Heart right ventricle (tissue), 16 donors: ENCODE data around the gene BAZ1B. TPM values are rescaled to one million over a fixed set of nuclear protein-coding genes. Genes with fewer than 3 reads are reported as not detected.
"Not testable (repeated sequence)": the region's sequence is repeated elsewhere in the genome, so short reads cannot be mapped to it uniquely, and the experiment has no call there.

Experiments used
- ATAC-seq, 8 donors: fragments of 200-7000 bp; cut with Tn5 transposase; one replicate each; pipeline ENCODE4 v1.9.1; 2020; ENCODE audit warnings: mild to moderate bottlenecking in 8 of 8, moderate library complexity in 8 of 8, moderate number of reproducible peaks in 1 of 8
- DNase-seq, 2 donors: peaks; one replicate each; pipeline ENCODE4 v3.0.0-alpha.2; 2020
- H3K27ac ChIP-seq, 10 donors: fragments of 200-600 bp; sonication (generic) in 2 of 10; one replicate each; pipeline versions ENCODE4 v1.5.0 to v1.8.0; 2020 to 2022; ENCODE audit warnings: mild to moderate bottlenecking in 3 of 10
- H3K27me3 ChIP-seq, 7 donors: fragments of 200-600 bp; one replicate each; pipeline ENCODE4 v1.8.0; 2021 to 2022; ENCODE audit warnings: mild to moderate bottlenecking in 2 of 7
- H3K36me3 ChIP-seq, 9 donors: fragments of 200-600 bp; sonication (generic) in 1 of 9; one replicate each; pipeline versions ENCODE4 v1.5.0 to v1.8.0; 2020 to 2022; ENCODE audit warnings: mild to moderate bottlenecking in 2 of 9
- H3K4me1 ChIP-seq, 9 donors: fragments of 200-600 bp; sonication (generic) in 1 of 9; one replicate each; pipeline versions ENCODE4 v1.5.0 to v1.8.0; 2020 to 2022; ENCODE audit warnings: mild to moderate bottlenecking in 4 of 9
- H3K4me3 ChIP-seq, 10 donors: fragments of 200-600 bp; sonication (generic) in 2 of 10; one replicate each; pipeline versions ENCODE4 v1.5.0 to v1.8.0; 2020 to 2022; ENCODE audit warnings: mild to moderate bottlenecking in 7 of 10, moderate library complexity in 2 of 10
- H3K9me3 ChIP-seq, 11 donors: fragments of 200-600 bp in 10 of 11; sonication (generic) in 2 of 11; one replicate each; pipeline versions ENCODE4 v1.5.0 to v1.8.0; 2013 to 2022; ENCODE audit warnings: mild to moderate bottlenecking in 2 of 11, control low read depth in 1 of 11, moderate library complexity in 1 of 11
- WGBS, 2 donors: extraction: QIAGEN DNeasy Blood & Tissue Kit; methylation state at CpG; one replicate each; pipeline ENCODE4 v1.1.7; 2013; ENCODE audit warnings: inconsistent platforms in 1 of 2; 5-methylcytosine and 5-hydroxymethylcytosine counted together
- intact Hi-C, 10 donors: fragments of 100-400 bp; cut with DNase I; formaldehyde crosslinking; loops; one replicate each; pipeline versions ENCODE4 v1.11.1 to v1.14.2; 2022
- polyA plus RNA-seq, 2 donors: library from polyadenylated mRNA; stranded (reverse); fragments of 200-250 nt; gene quantifications; one replicate each; pipeline ENCODE4 v1.2.3, GENCODE V29; 2013
- total RNA-seq, 10 donors: library from RNA; stranded (reverse); fragmentation: NEBNext Ultra II Directional in 3 of 10; extraction: Animal tissue kit (Norgen Biotek cat#: 25700) in 3 of 10; gene quantifications; one replicate each; pipeline versions ENCODE4 v1.2.1 to v1.2.4, GENCODE V29; 2021 to 2023
- TF ChIP-seq, protein P1 (sequence below), 9 donors: fragments of 200-600 bp; sonication (generic) in 2 of 9; IDR thresholded peaks; one replicate each; pipeline versions ENCODE4 v1.5.0 to v1.8.0; 2021 to 2022; ENCODE audit warnings: antibody characterized with exemption in 9 of 9, mild to moderate bottlenecking in 5 of 9, moderate library complexity in 1 of 9
- donor health status: Arrhythmogenic right ventricular cardiomyopathy.
- donor health status: ischemic (EF 13 %, LVEDD 7.1; RV severe dilation, severe dysfunction).
- donor health status: healthy with polysubstance abuse.
- donor health status: DM: no; HTN: yes; CAD: no.
- donor health status: DM: no; HTN: no; CAD: no.
- donor health status: ischemic (EF 25% LVEDD 6.9; RV normal size, moderate dysfunction).
- donor health status: ischemic (EF 25% LVEDD 5.7; RV mildly dilated, moderate dysfunction).
- donor health status: healthy.
- donor health status: DM: yes; HTN: yes; CAD: no.
- donor health status: Ischemic cardiomyopathy.
- donor health status: ischemic (EF 35%, LVEDD 5.7; RV mildly dilated, moderate dysfunction).
- donor health status: nonischemic (EF 11% LVEDD 7.7; RV severe dilation, severe dysfunction).
- donor health status: DM: yes; HTN: yes; CAD: no.
- donor health status: PGD.
- donor health status: ischemic (EF 29% LVEDD 5.4; RV normal size, mild dysfunction).
- donor health status: nonischemic (EF 23%, LVEDD 6.1; RV moderate dilation, normal function).

Gene BAZ1B
- total and polyA plus RNA-seq, 12 donors = 11.7 to 49.9 (median 39.5) TPM

DNA sequence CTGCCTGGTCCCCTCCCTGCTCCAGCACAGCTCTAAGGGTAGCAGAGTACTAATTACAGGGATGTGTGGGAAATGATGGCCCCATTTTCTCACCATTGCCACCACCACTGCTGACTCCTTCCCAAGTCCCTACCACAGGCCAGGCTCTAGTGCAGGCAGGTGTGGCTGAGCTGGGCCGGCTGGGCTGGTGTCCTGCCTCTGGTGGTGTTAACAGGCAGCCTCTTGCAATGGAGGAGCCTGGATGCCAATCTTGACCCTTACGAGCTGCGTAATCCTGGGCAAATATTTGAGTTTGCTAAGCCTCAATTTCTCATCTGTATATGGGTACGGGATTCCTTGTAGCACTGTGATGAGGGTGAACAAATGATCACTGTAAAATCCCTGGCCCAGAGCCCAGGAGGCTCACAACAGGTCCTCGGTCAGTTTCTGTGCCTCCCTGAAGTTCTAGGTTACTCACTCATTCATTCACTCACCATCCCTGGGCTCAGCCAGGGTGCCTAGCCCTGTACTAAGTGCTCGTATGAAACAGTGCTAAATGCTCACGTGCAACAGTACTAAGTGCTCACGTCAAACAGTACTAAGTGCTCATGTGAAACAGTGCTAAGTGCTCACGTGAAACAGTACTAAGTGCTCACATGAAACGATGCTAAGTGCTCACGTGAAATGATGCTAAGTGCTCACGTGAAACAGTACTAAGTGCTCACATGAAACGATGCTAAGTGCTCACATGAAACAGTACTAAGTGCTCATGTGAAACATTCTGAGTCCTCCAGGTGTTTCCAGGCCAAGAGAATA is 90.9 kb downstream of the BAZ1B start:
- Histone ChIP-seq H3K9me3 (no peaks in the 10 kb centered on the region), H3K27ac (no peak overlapping the region), H3K27me3 (peaks cover 0 to 52% (median 36%) of the 10 kb centered on the region in 7 donors), H3K36me3 (no peaks in the 10 kb centered on the region), H3K4me1 (peaks cover 0 to 7% (median 4%) of the 10 kb centered on the region in 9 donors), H3K4me3 (no peak overlapping the region)
- TF ChIP-seq, protein P1, sequence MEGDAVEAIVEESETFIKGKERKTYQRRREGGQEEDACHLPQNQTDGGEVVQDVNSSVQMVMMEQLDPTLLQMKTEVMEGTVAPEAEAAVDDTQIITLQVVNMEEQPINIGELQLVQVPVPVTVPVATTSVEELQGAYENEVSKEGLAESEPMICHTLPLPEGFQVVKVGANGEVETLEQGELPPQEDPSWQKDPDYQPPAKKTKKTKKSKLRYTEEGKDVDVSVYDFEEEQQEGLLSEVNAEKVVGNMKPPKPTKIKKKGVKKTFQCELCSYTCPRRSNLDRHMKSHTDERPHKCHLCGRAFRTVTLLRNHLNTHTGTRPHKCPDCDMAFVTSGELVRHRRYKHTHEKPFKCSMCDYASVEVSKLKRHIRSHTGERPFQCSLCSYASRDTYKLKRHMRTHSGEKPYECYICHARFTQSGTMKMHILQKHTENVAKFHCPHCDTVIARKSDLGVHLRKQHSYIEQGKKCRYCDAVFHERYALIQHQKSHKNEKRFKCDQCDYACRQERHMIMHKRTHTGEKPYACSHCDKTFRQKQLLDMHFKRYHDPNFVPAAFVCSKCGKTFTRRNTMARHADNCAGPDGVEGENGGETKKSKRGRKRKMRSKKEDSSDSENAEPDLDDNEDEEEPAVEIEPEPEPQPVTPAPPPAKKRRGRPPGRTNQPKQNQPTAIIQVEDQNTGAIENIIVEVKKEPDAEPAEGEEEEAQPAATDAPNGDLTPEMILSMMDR (IDR thresholded peaks at IDR 0.05) = no peak
- WGBS, 2 donors = 89 to 91% methylated on average over 13 of the region's 13 CpGs
- intact Hi-C loops = loop anchor here in 1 of 10 donors (10.0 kb wide), 1 partner anchor 116 kb away; no protein-coding TSS in a partner anchor
- no peak for DNase-seq
- ATAC-seq = no peak

GRCh38 chr7:73430540-73430939 is 91.6 kb downstream of the BAZ1B start:
- DNase-seq, H3K4me3 ChIP-seq, H3K36me3 ChIP-seq, H3K4me1 ChIP-seq, H3K9me3 ChIP-seq, H3K27ac ChIP-seq, ATAC-seq: not testable (repeated sequence)
- intact Hi-C loops = loop anchor here in 1 of 10 donors (10.0 kb wide), 1 partner anchor 116 kb away; no protein-coding TSS in a partner anchor
- H3K27me3 ChIP-seq = peaks cover 0 to 51% (median 36%) of the 10 kb centered on the region in 7 donors
- WGBS, 2 donors = 83 to 89% methylated on average over 4 of the region's 4 CpGs

GRCh38 chr7:73429622-73430505 is 92.2 kb downstream of the BAZ1B start:
- Histone ChIP-seq H3K4me3 (no peak overlapping the region), H3K4me1 (peaks cover 0 to 7% (median 0%) of the 10 kb centered on the region in 9 donors), H3K27ac (no peak overlapping the region), H3K36me3 (no peaks in the 10 kb centered on the region), H3K9me3 (no peaks in the 10 kb centered on the region), H3K27me3 (peaks cover 0 to 50% (median 31%) of the 10 kb centered on the region in 7 donors)
- DNase-seq (no peak), ATAC-seq (no peak)
- WGBS, 2 donors = 77 to 87% methylated on average over 5 to 6 of the region's 6 CpGs
- TF ChIP-seq, protein P1 (IDR thresholded peaks at IDR 0.05) = no peak
- intact Hi-C loops = loop anchor here in 2 of 10 donors (10.0 kb wide), 2 partner anchors 85 to 115 kb away; no protein-coding TSS in a partner anchor

DNA sequence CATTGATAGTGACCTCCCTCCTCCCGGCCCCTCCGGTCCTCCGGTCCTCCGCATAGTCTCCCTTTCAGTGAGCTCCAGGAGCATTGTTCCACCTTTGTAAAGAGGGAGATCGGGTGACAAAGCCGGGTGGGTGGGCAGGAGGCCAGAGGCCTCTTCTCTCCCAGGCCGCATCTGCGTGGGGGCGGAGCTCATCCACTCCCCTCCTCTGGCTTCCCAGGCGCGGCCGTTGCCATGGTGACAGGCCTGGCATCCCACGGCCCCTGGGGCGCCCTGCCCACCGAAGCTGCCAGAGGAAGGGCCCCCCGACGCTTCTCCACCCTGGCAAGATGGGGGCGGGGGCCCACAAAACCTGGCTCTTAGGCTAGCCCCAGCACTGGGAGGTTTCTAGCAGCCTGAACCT is 92.9 kb downstream of the BAZ1B start:
- peaks cover 0 to 11% (median 5%) of the 10 kb centered on the region in 9 donors for H3K4me1 ChIP-seq
- no peaks in the 10 kb centered on the region for H3K9me3 ChIP-seq
- ATAC-seq (no peak), DNase-seq (no peak)
- H3K36me3 ChIP-seq = no peaks in the 10 kb centered on the region
- peaks cover 0 to 46% (median 30%) of the 10 kb centered on the region in 7 donors for H3K27me3 ChIP-seq
- intact Hi-C loops = loop anchor here in 1 of 10 donors (10.0 kb wide), 1 partner anchor 84 kb away; no protein-coding TSS in a partner anchor
- WGBS, 2 donors = 35 to 40% methylated on average over 15 to 18 of the region's 18 CpGs
- no peak overlapping the region for H3K27ac ChIP-seq
- TF ChIP-seq, protein P1 (IDR thresholded peaks at IDR 0.05) = no peak
- no peak overlapping the region for H3K4me3 ChIP-seq
